GM12892 (cell line): ENCODE results near the gene AP1G2.

Source experiments
- DNase-seq: peaks from one replicate; pipeline ENCODE4 v3.0.0; 2011; ENCODE audit not compliant: insufficient read length
- FAIRE-seq: peaks from 2 replicates; lab custom pipeline; 2011; peaks lifted over from hg19 to GRCh38; lab: Jason Lieb, UNC
- POLR2A ChIP-seq: IDR thresholded peaks from 2 replicates; pipeline ENCODE4 v1.6.1; 2011; ENCODE audit warnings: low read depth, low read length, control low read depth
- POLR2AphosphoS5 ChIP-seq: IDR thresholded peaks from 2 replicates; pipeline ENCODE4 v1.6.1; 2011; ENCODE audit warnings: low read depth, low read length, control low read depth
- TAF1 ChIP-seq: IDR thresholded peaks from 2 replicates; pipeline ENCODE4 v1.6.1; 2011; ENCODE audit warnings: low read depth, mild to moderate bottlenecking, control low read depth, low read length, borderline replicate concordance

Gene AP1G2

DNA sequence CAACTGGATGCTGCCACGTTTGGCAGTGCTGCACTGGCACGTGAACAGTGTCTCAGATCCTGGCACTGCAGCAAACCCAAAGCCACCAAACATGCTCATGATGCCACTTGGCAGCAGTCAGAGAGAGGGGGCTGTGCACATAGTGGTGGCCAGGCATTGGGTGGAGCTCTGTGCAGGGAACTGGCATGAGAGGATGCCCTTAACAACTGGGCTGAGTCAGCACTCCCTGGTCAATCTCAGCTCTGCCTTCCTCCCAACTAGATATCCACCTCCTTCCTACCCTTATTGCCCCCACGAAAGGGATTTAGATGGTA lies 53.0 kb downstream of the AP1G2 start:
- no peak for FAIRE-seq
- DNase-seq, result no peak

DNA sequence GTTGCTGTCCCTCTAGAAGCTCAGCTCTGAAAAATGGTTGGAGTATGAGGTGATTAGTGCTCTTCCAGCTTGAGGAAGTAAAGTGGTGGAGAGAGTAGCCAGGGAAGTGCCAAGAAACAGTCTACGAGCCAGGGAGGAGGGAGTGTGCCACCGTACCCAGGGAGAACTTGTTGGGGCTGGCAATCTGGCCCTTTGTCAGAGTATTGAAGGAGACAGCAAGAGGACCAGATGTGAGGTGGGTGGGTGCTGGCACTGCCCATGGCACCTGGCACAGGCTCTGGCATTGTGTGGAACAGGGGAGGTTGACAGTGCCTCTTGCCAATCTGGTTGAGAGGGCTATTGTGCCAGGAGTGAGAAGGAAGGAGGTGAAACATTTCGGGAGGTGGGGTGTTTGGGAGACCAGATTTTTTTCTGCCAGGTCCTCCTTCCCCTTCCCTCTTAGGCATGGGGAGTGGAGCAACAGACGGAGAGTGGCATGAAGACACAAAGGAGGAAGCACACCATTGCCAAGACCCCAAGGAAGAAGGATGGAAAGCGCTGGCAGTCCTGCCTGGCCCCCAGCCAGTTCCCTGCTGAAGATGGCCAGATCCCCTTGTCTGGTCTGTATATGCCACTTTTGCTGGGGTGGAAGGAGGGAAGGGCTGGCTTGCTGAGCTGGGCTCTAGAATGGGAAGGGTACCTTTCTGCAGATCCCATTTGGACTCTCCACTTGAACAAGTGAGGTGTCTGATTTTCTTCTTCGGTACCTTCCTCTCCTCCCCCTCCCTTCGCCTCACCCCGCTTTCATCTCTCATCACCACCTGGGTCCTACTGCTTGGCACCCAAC lies 53.6 kb downstream of the AP1G2 start:
- FAIRE-seq (no peak), DNase-seq (no peak)
- no peak for TF ChIP-seq POLR2AphosphoS5
- no peak for TF ChIP-seq TAF1
- TF ChIP-seq POLR2A, result no peak

More for the DNA sequence above, 53.0 kb downstream of the AP1G2 start:
- TF ChIP-seq POLR2A, result no peak
- TF ChIP-seq POLR2AphosphoS5, result no peak
- no peak for TF ChIP-seq TAF1

DNA sequence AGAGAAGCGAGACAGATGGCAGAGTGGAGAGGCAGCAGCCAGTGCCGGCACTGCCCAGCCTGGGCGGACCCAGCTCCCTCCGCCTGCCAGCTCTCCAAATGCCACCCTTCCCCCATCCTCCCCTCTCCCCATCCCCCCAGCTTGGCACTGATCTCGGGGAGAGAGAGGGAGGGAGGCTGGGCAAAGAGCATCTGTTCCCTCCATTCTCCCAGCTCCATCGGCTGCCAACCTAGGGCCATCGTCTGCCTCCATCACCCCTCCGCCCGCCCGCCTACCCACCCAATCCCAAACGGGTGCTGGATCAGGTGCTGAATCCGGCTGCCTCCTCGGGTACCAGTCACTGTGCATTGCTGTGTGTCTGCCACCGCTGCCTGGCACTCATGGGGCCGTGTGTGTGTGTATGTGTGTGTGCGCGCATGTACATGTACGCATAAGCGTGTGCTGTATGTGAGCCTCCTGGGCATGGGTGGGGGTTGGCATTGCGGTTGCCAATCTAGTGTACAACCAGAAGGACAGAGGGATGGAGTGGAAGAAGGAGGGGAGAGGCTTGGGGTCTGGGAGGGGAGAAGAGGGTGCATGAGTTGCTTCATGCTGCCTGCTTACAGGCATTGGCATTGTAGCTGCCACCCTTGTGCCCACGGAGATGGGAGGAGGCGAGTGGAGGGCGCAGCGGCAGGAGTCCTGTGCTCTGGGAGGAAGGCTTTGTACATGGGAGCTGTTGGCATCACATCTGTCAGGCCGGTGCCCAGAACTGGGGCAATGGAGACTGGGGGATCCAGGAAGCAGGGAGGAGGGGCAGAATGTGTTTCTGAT lies 54.4 kb downstream of the AP1G2 start:
- FAIRE-seq, result no peak
- DNase-seq, result no peak
- TF ChIP-seq POLR2AphosphoS5 (no peak), TAF1 (no peak), POLR2A (no peak)

GRCh38 chr14:23512156-23512555 lies 55.4 kb downstream of the AP1G2 start:
- FAIRE-seq (no peak), DNase-seq (no peak)
- TF ChIP-seq TAF1, result no peak
- TF ChIP-seq POLR2AphosphoS5, result no peak
- no peak for TF ChIP-seq POLR2A
